Midbrain (tissue), 1 donor: ENCODE data around the gene GJB4.
"Not testable (repeated sequence)": the region's sequence is repeated elsewhere in the genome, so short reads cannot be mapped to it uniquely, and the experiment has no call there.

Experiments
- DNase-seq: peaks from one replicate; lab custom pipeline; 2025; lab: John Stamatoyannopoulos, UW

The GJB4 gene

GRCh38 chr1:34746785-34747637, 12.5 kb upstream of the GJB4 start:
- no peak for DNase-seq

GRCh38 chr1:34747638-34747941, 11.9 kb upstream of the GJB4 start:
- no peak for DNase-seq

GRCh38 chr1:34749992-34750391, 9.5 kb upstream of the GJB4 start:
- DNase-seq: no peak

GRCh38 chr1:34750610-34751009, 8.9 kb upstream of the GJB4 start:
- DNase-seq: no peak

- no peak for DNase-seq
Observed at GRCh38 chr1:34753163-34753562, 6.4 kb upstream of the GJB4 start.

- DNase-seq: no peak
Observed at GRCh38 chr1:34754964-34755637, 4.4 kb upstream of the GJB4 start, which contains the start of gene GJB5. GJB5 (plus strand) TSS chr1:34755047; CDS start chr1:34757331, 2,284 bp downstream.

GRCh38 chr1:34755961-34756360, 3.6 kb upstream of the GJB4 start:
- DNase-seq: no peak

- no peak for DNase-seq
Observed at GRCh38 chr1:34757386-34757785, 2.2 kb upstream of the GJB4 start.

GRCh38 chr1:34758751-34759150, 789 bp upstream of the GJB4 start:
- no peak for DNase-seq

GRCh38 chr1:34761176-34761761, 1.7 kb downstream of the GJB4 start:
- DNase-seq: no peak

- DNase-seq: no peak
Observed at GRCh38 chr1:34761776-34762307, 2.3 kb downstream of the GJB4 start.

- DNase-seq: no peak
Observed at GRCh38 chr1:34762474-34763141, 3.1 kb downstream of the GJB4 start.

- DNase-seq: no peak
Observed at GRCh38 chr1:34763142-34763781, 3.7 kb downstream of the GJB4 start.

GRCh38 chr1:34768856-34769255, 9.3 kb downstream of the GJB4 start:
- DNase-seq: no peak

GRCh38 chr1:34770891-34771504, 11.5 kb downstream of the GJB4 start:
- DNase-seq: no peak

- DNase-seq: no peak
Observed at GRCh38 chr1:34771573-34772371, 12.2 kb downstream of the GJB4 start.

GRCh38 chr1:34773114-34773513, 13.6 kb downstream of the GJB4 start:
- not testable (repeated sequence) for DNase-seq

GRCh38 chr1:34774957-34775356, 15.4 kb downstream of the GJB4 start:
- no peak for DNase-seq

GRCh38 chr1:34776911-34777310, 17.4 kb downstream of the GJB4 start:
- DNase-seq: no peak

- DNase-seq: no peak
Observed at GRCh38 chr1:34777519-34778321, 18.2 kb downstream of the GJB4 start.
